Measurements from ENCODE around the gene PDE6C.

Gene PDE6C

GRCh38 chr10:93707623-93708022 lies 95.3 kb downstream of the PDE6C start:
- no peak for DNase-seq

DNA sequence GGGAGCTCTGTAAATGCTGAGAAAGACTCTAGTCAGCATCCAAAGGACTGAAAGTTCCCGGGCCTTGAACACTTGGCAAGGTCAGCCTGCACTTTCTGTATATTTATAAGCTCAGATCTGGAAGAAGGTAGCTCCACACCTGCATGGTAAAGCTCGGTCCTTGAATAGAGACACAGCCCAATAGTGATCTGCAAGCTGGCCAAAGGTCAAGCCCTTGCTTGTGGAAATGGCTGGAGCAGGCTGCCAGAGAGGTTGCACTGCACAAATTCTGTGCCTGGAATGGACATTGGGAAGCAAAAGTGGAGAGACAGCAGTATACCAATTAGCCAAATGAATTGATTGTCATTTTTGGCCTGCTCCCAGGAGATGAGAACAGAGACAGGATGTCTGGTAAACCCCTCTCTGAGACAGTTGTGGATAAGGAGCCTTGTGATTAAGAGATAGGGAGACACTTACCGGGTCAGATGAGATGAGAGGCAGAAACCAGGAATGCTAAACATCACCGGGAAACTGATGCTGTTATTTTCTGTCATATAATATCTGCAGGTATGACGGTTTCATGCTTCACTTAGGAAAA lies 98.1 kb downstream of the PDE6C start:
- DNase-seq = no peak

DNA sequence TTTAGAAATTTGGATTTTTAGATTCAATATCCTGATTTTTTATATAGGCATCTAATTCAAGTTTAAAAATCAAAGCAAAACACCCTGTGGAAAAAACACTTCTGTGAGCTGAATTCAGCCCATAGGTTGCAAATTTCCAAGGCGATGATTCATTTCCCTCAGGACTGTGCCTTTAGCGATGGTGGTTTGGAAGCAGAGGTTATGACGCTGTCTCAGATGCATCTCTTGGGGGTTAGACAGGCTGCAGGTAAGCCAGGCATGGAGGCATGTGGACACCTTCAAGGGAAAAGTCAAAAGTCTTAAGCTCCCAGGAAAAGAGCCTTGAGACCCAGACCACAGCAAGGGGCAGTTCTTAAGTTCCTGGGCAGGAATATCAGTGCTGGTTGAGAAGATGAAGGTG lies 99.6 kb downstream of the PDE6C start:
- DNase-seq = no peak

DNA sequence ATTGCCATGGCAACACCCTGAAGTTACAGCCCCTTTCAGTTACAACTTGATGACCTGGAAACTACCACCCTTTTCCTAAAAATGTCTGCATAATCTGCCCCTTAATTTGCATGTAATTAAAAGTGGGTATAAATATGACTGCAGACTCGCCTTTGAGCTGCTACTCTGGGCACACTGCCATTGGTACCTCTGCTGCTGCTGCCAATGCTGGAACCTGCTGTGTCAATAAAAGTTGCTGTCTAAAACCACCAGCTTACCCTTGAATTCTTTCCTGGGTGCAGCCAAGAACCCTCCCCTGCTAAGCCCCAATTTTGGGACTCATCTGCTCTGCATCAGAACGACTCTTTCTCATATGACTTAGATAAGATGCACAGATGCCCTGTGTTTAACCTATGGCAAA lies 100.3 kb downstream of the PDE6C start:
- DNase-seq = no peak

DNA sequence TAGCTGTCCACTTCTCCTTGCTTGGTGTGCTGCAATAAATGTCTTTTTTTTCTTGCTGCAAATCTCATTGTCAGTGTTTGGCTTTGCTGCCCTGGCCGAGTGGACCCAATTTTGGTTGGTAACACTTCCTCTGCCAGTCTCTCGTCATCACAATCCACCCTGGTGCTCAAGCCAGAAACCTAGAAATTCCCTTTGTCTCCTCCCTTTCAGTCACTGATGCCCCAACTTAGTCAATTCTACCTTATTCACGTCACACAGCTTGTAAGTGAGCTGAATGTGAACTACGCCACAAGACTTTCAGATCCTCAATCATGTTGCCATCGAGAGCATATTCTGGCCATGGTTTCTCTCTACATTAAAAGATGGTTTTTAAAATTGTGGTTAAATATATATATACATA lies 103.0 kb downstream of the PDE6C start:
- DNase-seq = no peak
